SK-N-DZ (cell line): ENCODE data around the gene ELK4.
"Not testable (repeated sequence)": the region's sequence is repeated elsewhere in the genome, so short reads cannot be mapped to it uniquely, and the experiment has no call there.

Experiments used
- DNase-seq: peaks from one replicate; pipeline ENCODE4 v3.0.0-alpha.2; 2015; ENCODE audit warnings: low spot score

The ELK4 gene

DNA sequence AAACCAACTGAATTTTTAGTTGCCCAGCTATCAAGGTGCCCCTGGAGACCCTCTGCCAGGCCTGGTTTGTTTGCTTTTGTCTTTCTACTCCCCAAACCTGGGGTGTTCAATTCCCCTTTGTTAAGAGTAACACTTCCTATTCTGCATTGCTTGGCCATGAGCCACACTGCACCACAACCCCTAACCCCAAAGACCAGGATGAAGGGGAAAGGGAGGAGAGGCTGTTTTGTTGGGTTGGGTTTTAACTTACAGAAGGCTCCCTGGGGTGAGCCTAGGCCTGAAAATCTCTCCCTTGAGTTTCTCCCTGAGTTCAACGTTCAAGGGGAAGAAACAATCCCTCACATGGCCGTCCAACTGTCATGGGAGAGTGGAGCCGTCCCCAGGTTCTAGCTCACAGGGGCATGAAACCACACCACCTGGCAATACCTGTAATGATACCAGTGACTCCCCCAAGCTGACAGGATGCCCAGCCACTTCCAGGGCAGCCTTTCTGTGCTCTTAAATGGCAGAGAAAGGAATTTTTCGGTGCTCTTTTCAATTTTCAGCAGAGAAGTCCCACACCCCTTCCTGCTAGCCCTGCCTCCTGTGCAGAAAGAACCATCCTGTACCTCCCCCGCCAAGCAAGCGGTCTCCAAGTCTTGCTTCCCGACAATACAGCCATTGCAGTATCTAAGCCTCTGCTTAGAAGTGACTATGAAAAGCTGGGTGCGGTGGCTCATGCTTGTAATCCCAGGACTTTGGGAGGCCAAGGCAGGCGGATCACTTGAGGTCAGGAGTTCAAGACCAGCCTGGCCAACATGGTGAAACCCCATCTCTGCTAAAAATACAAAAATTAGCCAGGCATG is 33.6 kb upstream of the ELK4 start:
- no peak for DNase-seq

DNA sequence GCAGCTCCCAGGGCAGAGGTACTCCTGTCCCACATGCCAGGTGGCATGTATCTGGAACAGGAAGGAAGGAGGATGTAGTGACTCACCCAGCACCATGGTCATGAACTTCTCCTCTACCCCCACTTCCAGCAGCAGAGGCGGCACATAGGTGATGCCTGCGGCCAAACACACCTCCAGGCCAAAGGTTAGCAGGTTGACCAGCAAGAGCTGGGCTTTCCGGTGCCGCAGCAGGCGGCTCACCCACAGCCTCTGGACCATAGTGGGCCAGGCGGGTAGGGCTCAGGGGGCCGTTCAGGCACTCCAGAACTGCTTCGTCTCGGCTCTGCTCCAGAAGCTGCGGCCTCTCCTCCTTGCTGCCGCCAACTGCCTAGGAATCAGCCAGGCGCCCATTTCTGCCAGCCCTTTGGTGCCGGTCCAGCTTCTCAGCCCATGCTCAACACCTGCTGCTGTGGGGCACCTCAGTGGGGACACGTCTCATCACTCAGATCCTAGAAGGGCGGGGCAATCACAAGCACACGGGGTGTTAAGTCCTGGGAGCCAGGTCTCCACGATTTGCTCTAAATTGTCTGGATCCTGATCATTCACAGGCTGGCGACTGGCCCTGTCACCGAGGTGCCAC is 32.7 kb upstream of the ELK4 start:
- no peak for DNase-seq

DNA sequence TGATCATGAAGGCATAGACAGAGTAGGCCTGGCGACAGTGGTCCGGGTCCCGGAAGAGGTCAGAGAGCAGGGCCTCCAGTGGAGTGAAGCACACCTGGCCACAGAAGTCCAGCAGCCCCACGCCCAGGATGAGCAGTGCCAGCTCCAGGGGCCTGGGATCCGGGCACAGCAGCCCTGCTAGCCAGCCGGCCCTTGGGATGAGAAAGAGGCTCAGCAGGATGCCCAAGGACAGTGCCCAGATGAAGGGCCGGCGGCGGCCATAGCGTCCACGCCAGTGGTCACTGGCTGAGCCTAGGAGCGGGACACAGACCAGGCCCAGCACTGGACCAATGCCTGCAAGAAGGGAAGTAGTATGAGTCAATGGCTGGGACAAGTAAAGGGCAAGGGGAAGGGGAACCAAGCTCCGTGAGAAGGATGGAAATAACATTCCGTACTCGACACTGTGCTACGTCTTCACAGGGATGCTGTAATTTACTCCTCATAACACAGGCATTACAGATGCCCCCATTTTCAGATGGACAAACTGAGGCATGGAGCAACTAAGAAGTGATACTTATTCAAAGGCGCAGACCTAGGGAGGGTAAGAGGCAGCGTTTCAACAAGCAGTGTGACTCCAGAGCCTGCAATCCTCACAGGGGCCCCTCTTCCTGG is 31.6 kb upstream of the ELK4 start:
- DNase-seq: no peak

DNA sequence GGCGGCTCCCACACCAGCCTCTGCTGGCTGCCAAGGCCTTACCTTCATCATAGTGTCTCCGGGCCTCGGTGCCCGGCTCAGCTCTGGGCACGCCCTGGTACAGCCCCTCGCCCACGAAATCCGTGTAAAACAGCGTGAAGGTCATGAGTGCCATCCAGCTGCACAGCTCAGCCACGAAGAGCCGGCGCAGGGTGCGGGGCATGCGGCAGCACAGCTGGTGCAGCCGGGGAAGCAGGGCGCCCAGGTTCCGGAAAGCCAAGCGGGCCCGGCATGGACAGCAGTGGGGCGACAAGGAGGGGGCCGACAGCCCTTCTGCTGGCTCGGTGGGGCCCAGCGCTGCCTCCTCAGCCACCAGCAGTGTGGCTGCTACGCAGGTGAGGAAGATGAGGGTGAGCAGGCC is 31.0 kb upstream of the ELK4 start:
- DNase-seq: no peak

DNA sequence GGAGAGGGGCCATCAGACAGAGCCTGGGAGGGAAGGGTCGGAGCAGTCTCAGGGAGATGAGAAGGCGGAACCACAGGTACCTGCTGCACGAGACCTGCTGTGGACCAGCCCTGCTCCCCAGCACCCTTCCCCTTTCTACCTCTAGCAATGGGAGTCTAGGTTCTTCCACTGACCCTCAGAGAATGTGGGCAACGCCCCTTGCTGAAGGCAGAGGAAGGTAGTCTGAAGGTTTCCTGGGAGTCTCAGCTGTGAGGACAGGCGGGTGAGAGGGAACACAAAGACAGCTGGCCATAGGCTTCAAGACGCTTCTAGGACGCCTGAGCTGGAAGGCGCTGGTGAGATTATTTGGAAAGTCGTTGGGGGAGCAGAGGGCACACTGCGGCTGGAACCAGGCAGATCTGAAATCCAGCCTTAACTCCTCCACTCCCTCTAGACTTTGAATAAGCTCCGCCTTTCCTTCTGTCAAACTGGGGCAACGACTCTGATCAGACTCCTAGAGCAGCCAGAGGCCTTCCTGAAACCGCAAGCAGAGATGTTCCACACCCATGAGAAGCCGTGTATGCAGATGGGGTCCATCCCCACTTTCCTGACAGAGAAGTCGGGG is 30.4 kb upstream of the ELK4 start:
- DNase-seq: no peak

DNA sequence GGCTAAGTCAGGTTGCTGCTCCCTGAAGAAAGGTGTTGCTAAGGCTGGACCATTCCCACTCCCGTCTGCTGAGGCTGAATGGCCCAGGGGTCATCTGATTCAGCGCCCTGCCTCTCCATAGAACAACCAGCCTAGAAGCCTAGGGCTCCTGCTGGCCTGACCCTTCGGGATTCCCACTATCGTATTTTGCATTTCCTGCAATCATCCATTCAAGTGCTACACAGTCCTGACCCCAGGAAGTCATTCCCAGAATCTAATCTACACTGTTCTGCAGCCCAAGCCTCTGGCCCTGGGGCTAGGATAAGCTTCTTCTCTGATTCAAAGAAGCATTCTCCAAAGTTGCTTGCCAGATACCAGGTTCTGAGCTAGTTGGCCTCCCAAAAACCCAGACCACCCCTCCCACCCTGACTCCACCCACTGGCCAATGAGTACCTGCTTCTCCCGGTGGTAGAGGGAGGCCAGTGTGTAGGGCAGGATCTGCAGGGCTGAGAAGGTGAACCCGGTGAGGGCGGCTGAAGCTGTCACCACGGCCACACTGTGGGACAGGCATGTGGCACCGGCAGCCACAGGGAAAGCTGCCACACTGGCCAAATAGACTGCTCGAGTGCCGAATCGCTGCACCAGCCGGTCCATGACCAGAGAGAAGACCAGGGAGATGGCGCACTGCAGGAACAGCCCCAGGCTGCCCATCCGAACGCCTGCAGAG is 29.8 kb upstream of the ELK4 start:
- no peak for DNase-seq

DNA sequence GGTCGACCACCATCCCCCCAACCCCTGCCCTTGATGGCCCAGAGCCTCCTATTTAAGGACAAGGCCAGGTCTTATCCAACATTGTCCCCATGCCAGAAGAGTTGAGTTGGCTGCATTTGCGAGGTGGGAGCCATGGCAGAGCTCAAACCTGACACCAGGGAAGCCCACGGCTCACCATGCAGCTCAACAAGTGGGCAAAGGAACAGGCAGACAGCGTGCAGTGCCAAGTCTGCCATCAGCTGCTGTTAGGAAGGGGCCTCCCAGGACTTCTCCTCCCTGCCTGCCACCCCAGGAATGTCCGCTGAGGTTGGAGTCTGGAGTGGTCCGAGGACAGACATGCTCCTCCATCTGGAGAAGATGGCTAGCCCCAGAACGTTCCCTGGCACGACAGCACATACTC is 28.6 kb upstream of the ELK4 start:
- DNase-seq: no peak

DNA sequence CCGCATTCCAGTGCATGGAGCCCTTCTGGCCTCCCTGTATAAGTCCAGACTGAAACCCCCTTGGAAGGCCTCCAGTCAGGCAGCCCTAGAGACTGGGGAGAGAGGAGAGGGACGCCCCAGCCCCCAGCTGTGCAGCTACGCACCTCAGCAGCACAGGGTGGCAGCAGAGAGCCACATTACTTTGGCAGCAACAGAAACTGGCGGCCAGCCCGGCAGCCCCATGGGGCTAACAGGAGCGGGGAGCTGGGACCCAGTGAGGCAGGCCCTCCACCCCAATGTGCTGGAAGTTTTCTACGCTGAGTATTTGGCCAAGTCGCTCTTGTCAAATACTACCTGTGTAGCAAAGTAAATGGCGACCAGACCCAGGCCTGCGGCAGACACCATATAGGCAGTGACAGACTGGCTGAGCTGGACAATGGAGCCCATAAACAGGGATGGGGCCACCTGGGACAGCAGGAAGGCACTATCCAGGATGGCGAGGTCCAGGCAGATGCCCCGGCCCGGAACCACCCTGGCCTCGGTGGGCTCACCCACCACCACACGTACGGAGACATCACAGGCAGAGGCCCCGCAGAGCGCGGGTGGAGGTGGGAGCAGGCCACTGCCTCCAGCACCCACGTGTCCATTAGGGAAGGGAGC is 27.3 kb upstream of the ELK4 start:
- DNase-seq: peak; percentile 58

DNA sequence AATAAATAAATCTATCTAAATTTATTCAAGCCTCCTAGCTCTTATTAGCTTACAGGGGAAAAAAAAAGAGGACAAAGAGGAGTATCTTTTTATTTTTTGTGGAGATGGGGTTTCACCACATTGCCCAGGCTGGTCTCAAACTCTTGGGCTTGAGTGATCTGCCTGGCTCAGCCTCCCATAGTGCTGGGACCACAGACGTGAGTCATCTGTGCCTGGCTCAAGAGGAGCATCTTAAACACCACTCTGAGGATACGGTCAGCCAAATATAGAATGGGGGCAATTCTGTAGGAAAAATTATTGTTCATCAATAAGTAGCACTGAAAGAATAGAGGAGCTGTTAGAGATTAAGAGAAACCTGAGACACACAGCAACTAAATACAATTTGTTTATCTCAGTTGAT is 24.4 kb upstream of the ELK4 start:
- no peak for DNase-seq

DNA sequence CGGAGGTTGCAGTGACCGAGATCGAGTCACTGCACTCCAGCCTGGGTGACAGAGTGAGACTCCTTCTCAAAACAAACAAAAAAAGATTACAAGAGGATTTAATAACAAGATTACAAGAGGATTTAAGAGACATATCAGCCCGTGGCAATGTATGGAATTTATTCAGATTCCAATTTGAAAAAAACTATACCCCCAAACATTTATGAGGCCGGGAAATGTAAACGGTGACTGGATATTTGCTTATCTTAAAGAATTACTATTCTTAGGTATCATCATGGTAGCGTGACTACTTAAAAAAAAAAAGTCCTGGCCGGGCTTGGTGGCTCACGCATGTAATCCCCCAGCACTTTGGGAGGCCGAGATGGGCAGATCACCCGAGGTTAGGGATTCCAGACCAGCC is 21.2 kb upstream of the ELK4 start:
- no peak for DNase-seq

DNA sequence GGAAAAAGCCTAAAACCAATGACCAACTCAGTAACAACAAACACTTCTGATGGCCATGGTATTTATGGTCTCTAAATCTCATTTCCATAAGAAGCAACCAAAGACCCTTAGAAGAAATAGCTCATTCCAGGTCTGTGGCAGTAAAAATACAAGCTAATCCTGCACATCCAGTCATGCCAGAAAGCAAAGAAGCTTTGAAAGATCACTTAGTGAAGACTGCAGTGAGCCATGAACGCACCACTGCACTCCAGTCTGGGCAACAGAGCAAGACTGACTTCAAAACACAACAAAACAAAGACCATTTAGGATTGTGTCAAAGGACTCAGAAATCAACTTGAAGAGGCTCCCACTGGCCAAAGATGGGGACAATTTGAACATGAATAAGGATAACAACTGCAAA is 18.4 kb upstream of the ELK4 start:
- no peak for DNase-seq

DNA sequence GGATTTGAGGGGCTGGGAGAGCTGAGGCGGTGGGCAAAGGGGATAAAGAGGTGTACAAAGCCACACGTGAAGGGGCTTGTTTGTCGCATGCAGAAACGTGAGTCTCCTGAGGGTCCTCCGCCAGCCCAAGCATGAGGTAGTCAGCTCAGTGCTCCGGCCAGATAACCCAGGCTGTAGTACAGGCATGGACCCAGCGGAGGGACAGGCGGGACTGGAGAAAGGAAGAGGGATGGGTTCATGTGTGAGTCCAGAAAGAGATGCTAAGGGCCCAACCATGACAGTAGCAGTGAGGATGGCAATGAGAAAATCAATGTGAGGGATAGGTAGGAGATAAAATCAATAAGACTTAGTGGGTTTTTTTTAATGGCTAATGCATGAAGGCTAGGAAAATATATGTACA is 13.7 kb upstream of the ELK4 start:
- DNase-seq: no peak

DNA sequence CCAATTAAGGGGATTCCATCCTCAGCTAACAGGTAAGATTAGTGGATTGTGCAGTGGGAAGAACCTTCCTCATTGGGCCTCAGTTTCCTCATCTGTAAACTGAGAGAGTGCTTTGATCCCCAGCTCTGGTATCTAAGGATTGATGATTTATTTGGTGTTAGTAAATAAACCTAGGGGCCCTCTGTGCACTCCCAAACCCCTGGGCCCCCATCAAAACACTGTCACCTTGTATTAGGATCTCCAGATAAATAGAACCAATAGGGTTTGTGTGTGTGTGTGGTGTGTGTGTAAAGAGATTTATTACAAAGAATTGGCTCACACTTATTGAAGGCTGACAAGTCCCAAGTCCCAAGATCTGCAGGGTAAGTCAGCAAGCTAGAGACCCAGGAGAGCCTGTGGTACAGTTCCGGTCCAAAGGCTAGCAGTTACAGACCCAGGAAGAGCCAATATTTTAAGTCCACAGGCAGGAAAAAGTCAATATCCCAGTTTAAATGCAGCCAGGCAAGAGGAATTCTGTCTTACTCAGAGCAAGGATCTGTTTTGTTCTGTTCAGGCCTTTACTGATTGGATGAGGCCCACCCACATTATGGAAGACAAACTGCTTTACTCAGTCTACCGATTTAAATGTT is 11.0 kb upstream of the ELK4 start:
- DNase-seq: no peak

DNA sequence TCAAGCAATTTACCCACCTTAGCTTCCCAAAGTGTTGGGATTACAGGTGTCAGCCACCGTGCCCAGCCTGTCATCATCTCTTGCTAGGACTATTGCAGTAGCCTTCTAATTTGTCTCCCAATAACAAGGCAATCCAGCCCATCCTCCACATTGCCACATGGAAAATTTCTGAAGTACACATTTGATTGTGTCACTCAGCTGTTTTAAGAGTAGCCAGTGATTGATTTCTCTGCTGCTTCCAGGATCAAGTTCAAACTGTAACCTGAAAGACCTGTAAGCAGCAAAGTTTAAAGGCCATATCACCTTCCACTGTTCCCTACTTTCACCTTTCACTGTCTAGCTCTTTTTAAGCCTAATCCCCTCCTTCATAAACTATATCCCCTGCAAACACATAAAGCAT is 7.8 kb upstream of the ELK4 start:
- DNase-seq: no peak

DNA sequence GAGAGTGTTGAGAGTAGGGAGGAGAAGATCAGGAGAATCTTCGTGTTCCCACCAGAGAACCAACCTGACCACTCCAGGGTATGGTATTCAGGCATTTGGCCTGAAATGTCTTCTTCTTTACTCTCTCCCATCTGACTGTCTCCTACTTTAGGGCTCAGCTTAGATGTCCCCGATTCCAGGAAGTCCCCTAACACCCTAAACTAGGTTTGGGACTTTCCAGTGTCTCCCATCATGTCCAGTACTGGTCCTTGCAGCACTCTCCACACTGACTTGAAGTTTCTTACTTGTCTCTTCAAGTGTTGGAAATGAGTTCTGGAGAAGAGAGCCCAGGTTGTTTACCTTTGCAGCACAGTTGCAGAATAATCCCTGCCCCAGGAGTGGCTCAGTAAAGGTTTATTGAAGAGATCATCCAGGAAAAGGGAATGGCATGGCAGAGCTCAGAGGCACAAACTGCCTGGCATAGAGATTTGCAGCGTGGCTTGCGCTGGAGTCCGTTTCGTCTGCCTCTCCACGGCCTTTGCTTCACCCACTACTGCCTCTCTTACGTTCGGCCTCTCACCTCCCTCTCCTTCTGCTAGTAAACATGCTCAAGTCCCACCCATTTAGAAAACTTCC is 6.2 kb upstream of the ELK4 start:
- no peak for DNase-seq

DNA sequence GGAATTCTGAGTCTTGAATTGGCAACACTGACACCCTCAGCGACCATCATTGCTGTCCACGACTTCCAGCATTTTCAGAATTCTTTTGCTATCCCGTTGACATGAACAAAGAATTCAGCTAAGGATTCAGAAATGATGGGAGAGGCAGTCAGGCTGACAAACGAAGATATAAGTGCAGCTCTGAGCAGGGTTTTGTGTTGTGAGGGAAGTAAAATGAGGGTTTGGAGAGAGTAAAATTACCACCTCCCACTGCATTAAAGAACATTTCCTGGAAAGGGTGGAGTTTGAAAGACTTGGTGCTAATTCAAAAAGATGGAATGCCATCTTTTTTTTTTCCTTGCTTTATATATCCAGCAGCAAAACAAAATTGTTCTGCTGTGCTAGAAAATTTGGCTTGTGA is 4.9 kb upstream of the ELK4 start:
- no peak for DNase-seq

DNA sequence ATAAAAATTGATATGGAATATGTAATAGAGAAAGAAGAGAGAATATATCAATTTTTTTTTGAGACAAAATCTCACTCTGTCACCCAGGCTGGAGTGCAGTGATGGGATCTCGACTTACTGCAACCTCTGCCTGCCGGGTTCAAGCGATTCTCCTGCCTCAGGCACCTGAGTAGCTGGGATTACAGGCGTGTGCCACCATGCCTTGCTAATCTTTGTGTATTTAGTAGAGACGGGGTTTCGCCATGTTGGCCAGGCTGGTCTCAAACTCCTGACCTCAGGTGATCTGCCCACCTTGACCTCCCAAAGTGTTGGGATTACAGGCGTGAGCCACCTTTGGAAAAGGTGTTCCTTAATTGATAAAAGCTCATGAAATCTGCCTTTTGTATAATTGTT is 4.3 kb upstream of the ELK4 start:
- not testable (repeated sequence) for DNase-seq

DNA sequence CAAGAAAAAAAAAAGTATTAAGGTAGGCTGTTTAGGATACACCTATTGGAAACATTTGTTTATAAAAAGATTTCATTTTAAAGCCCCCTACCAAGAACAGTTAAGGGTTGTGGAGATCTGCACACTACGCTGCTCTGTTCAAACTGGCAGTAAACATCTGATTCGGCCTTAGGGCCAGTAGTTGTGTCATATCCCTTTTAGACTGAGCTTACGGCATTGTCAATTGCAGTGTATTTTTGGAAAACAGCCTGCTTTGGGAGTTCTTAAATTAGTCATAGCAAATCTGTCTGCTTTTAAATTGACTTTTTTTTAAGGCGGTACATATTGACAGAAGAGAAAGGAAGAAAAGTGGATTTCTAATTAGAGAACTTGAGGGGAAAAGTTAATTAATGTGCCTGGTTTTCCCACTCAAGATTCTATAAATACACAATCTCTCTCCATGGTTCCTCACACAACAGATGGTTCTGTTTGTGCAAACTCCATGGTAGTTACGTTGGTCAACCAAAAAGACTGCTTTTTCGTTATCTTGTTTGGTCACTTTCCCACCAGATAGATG is 1.7 kb upstream of the ELK4 start:
- no peak for DNase-seq

DNA sequence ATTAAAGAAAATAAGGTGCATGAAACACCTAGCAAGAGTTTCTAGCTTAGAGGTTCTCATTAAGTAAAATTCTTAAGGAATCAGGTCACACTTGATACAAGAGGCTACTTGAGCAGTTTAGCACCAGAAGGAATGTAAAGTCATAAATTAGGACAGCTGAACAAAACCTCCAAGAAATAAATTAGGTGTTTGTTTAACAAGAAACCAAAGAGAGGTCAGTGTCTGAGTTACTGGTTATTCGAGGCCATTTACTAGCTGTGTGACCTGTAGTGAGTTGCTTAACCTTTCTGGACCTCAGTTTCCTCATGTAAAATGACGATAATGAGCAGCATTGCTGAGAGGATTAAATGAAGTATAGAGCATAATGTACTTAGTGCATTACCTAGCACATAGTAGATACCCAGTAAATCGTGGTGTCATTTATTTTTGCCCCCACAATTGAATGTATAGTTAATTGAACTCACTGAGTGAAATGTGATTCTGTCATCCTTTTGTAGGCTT is 908 bp upstream of the ELK4 start:
- DNase-seq: no peak
